HG03108 (cell line): ENCODE data around the gene OPA1.
"Not testable (repeated sequence)": the region's sequence is repeated elsewhere in the genome, so short reads cannot be mapped to it uniquely, and the experiment has no call there.

Experiments
- ATAC-seq: cut with Tn5 transposase; IDR thresholded peaks from one replicate; pipeline ENCODE4 v1.9.1; 2021; ENCODE audit warnings: moderate library complexity; ENCODE audit not compliant: unreplicated experiment

The OPA1 gene

GRCh38 chr3:193589129-193589528 is 3.9 kb upstream of the OPA1 start:
- ATAC-seq, result no peak

- ATAC-seq, result no peak
Observed at GRCh38 chr3:193589616-193590015, 3.4 kb upstream of the OPA1 start.

- no peak for ATAC-seq
Observed at GRCh38 chr3:193590088-193590856, 2.7 kb upstream of the OPA1 start.

GRCh38 chr3:193593668-193594030 is 641 bp downstream of the OPA1 start:
- peak; percentile 13 for ATAC-seq

- no peak for ATAC-seq
Observed at GRCh38 chr3:193594946-193595689, 2.1 kb downstream of the OPA1 start.

GRCh38 chr3:193595939-193596487 is 3.0 kb downstream of the OPA1 start:
- ATAC-seq, result no peak

GRCh38 chr3:193598202-193598601 is 5.2 kb downstream of the OPA1 start:
- no peak for ATAC-seq

GRCh38 chr3:193599393-193599792 is 6.4 kb downstream of the OPA1 start:
- no peak for ATAC-seq

GRCh38 chr3:193605876-193606275 is 12.9 kb downstream of the OPA1 start:
- no peak for ATAC-seq

- ATAC-seq, result not testable (repeated sequence)
Observed at GRCh38 chr3:193606892-193607291, 13.9 kb downstream of the OPA1 start.

GRCh38 chr3:193610516-193610915 is 17.5 kb downstream of the OPA1 start:
- not testable (repeated sequence) for ATAC-seq

- ATAC-seq, result no peak
Observed at GRCh38 chr3:193614430-193614829, 21.4 kb downstream of the OPA1 start.

- ATAC-seq, result no peak
Observed at GRCh38 chr3:193617628-193618027, 24.6 kb downstream of the OPA1 start.

GRCh38 chr3:193620057-193620456 is 27.0 kb downstream of the OPA1 start:
- no peak for ATAC-seq

- ATAC-seq, result peak; percentile 81
Observed at GRCh38 chr3:193620650-193621049, 27.6 kb downstream of the OPA1 start.

GRCh38 chr3:193621127-193621526 is 28.1 kb downstream of the OPA1 start:
- ATAC-seq, result no peak

- no peak for ATAC-seq
Observed at GRCh38 chr3:193630005-193630404, 37.0 kb downstream of the OPA1 start.

GRCh38 chr3:193637831-193638230 is 44.8 kb downstream of the OPA1 start:
- no peak for ATAC-seq

GRCh38 chr3:193638833-193639232 is 45.8 kb downstream of the OPA1 start:
- no peak for ATAC-seq

GRCh38 chr3:193640165-193640715 is 47.2 kb downstream of the OPA1 start:
- ATAC-seq, result no peak

GRCh38 chr3:193640728-193641439 is 47.9 kb downstream of the OPA1 start:
- ATAC-seq, result no peak
